Activated B cell treated with CpG ODN at 0.5 μM for 24 hours (primary cell): ENCODE results near the gene PARD6A. TPM values are rescaled to one million over a fixed set of nuclear protein-coding genes. Genes with fewer than 3 reads are reported as not detected.

Source experiments
- ATAC-seq: fragments of 200-7000 bp; cut with Tn5 transposase; one replicate; pipeline ENCODE4 v1.10.0; 2021; ENCODE audit warnings: low read depth, mild to moderate bottlenecking, moderate library complexity
- CTCF ChIA-PET: fragments of 350-600 bp; sonication (Branson Sonifier 250); formaldehyde crosslinking; loops from one replicate; lab custom pipeline; 2021; ENCODE audit warnings: antibody characterized with exemption; lab: Charles Lee
- POLR2A ChIA-PET: fragments of 350-600 bp; sonication (Branson Sonifier 250); formaldehyde crosslinking; loops from one replicate; lab custom pipeline; 2021; ENCODE audit warnings: antibody characterized with exemption; lab: Charles Lee
- DNase-seq: peaks from one replicate; pipeline ENCODE4 v3.0.0; 2022
- H3K27ac Mint-ChIP-seq: one replicate; pipeline ENCODE4 v1.8.0; 2020; ENCODE audit warnings: mixed read lengths
- H3K27me3 Mint-ChIP-seq: one replicate; pipeline ENCODE4 v1.8.0; 2021; ENCODE audit warnings: mixed read lengths
- H3K36me3 Mint-ChIP-seq: one replicate; pipeline ENCODE4 v1.8.0; 2021; ENCODE audit warnings: low read depth, mixed read lengths
- H3K4me1 Mint-ChIP-seq: one replicate; pipeline ENCODE4 v1.8.0; 2021; ENCODE audit warnings: mixed read lengths
- H3K4me3 Mint-ChIP-seq: one replicate; pipeline ENCODE4 v1.8.0; 2020; ENCODE audit warnings: mild to moderate bottlenecking, mixed read lengths
- H3K9me3 Mint-ChIP-seq: one replicate; pipeline ENCODE4 v1.8.0; 2020; ENCODE audit warnings: mixed read lengths
- CTCF ChIP-seq: fragments of 200-600 bp; IDR thresholded peaks from one replicate; pipeline ENCODE4 v1.8.0; 2022; ENCODE audit warnings: antibody characterized with exemption, mild to moderate bottlenecking
- intact Hi-C: fragments of 100-400 bp; cut with micrococcal nuclease; formaldehyde crosslinking; loops from one replicate; pipeline ENCODE4 v1.15.1; 2024
- total RNA-seq: library from RNA; stranded (reverse); gene quantifications from 2 replicates; pipeline ENCODE4 v1.2.3, GENCODE V29; 2022

PARD6A gene
- total RNA-seq, 1 donor from 2014 or later = 5.9 TPM

GRCh38 chr16:67697422-67698185 is 36.8 kb downstream of the PARD6A start:
- Mint-ChIP-seq H3K27ac (no peak overlapping the region), H3K4me1 (peaks cover 9% of the 10 kb centered on the region), H3K36me3 (peaks cover 12% of the 10 kb centered on the region), H3K9me3 (no peaks in the 10 kb centered on the region), H3K27me3 (no peaks in the 10 kb centered on the region), H3K4me3 (no peak overlapping the region)
- intact Hi-C loops = no loop called here
- ChIA-PET CTCF (no interaction called here), POLR2A (no interaction called here)
- no peak for TF ChIP-seq CTCF
- ATAC-seq (no peak), DNase-seq (no peak)

GRCh38 chr16:67699265-67699664 is 38.5 kb downstream of the PARD6A start:
- no peak overlapping the region for H3K27ac Mint-ChIP-seq
- POLR2A ChIA-PET = no interaction called here
- TF ChIP-seq CTCF = no peak
- H3K4me1 Mint-ChIP-seq = no peaks in the 10 kb centered on the region
- DNase-seq (no peak), ATAC-seq (no peak)
- no peaks in the 10 kb centered on the region for H3K27me3 Mint-ChIP-seq
- H3K36me3 Mint-ChIP-seq = peaks cover 12% of the 10 kb centered on the region
- no peaks in the 10 kb centered on the region for H3K9me3 Mint-ChIP-seq
- intact Hi-C loops = no loop called here
- H3K4me3 Mint-ChIP-seq = no peak overlapping the region
- CTCF ChIA-PET = no interaction called here

- Mint-ChIP-seq H3K4me1 (no peaks in the 10 kb centered on the region), H3K9me3 (no peaks in the 10 kb centered on the region)
- intact Hi-C loops = no loop called here
Observed at GRCh38 chr16:67701420-67701819, 40.7 kb downstream of the PARD6A start.

DNA sequence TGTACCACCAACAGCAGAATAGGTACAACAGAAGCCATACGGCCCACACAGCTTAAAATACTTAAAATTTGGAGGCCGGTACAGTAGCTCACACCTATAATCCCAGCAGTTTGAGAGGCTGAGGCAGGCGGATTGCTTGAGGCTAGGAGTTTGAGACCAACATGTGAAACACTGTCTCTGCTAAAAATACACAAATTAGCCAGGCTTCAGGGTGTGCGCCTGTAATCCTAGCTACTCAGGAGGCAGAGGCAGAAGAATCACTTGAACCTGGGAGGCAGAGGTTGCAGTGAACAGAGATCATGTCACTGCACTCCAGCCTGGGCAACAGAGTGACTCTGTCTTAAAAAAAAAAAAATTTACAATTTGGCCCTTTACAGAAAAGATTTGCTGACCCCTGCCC is 41.4 kb downstream of the PARD6A start:
- CTCF ChIA-PET = no interaction called here

More at GRCh38 chr16:67701420-67701819, 40.7 kb downstream of the PARD6A start:
- ChIA-PET POLR2A (no interaction called here), CTCF (no interaction called here)
- Mint-ChIP-seq H3K27me3 (no peaks in the 10 kb centered on the region), H3K27ac (no peak overlapping the region), H3K4me3 (no peak overlapping the region), H3K36me3 (peaks cover 12% of the 10 kb centered on the region)
- ATAC-seq = no peak
- TF ChIP-seq CTCF = no peak
- no peak for DNase-seq

DNA sequence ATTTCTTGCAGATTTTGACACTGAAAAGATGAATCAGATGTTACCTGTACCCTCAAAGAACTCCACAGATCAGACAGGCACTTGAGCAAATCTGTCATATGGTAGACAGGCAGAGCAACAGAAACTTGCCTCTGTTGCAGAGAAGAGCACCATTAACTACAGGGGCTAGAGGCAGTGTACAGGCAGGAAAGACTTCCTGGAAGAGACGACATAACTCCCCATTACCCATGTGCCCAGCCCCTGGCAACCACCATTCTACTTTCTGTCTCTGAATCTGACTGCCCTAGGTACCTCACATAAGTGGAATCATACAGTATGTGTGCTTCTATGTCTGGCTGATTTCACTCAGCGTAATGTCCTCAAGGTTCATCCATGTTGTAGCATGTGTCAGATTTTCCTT is 42.9 kb downstream of the PARD6A start:
- Mint-ChIP-seq H3K36me3 (no peaks in the 10 kb centered on the region), H3K4me3 (no peak overlapping the region), H3K27me3 (no peaks in the 10 kb centered on the region), H3K4me1 (no peaks in the 10 kb centered on the region), H3K27ac (no peak overlapping the region), H3K9me3 (no peaks in the 10 kb centered on the region)
- ATAC-seq (no peak), DNase-seq (no peak)
- CTCF ChIA-PET = no interaction called here
- POLR2A ChIA-PET = no interaction called here
- intact Hi-C loops = no loop called here
- TF ChIP-seq CTCF = no peak

More for the DNA sequence above, 41.4 kb downstream of the PARD6A start:
- Mint-ChIP-seq H3K27me3 (no peaks in the 10 kb centered on the region), H3K36me3 (peaks cover 9% of the 10 kb centered on the region), H3K4me3 (no peak overlapping the region), H3K4me1 (no peaks in the 10 kb centered on the region), H3K27ac (no peak overlapping the region), H3K9me3 (no peaks in the 10 kb centered on the region)
- no peak for DNase-seq
- no peak for TF ChIP-seq CTCF
- POLR2A ChIA-PET = no interaction called here
- intact Hi-C loops = no loop called here
- no peak for ATAC-seq
